Memory B cell (primary cell): Measurements from ENCODE around the gene RPL10.

Experiments used
- ATAC-seq: fragments of 150-1000 bp; cut with Tn5 transposase; 2 replicates; pipeline ENCODE4 v1.10.0; 2021; ENCODE audit warnings: low read depth, mild to moderate bottlenecking, moderate library complexity
- DNase-seq, 2 donors: peaks; one replicate each; pipeline ENCODE4 v3.0.0; 2022; ENCODE audit warnings: low spot score in 2 of 2
- H3K27ac Mint-ChIP-seq: one replicate; pipeline ENCODE4 v1.8.0; 2022; ENCODE audit warnings: mild to moderate bottlenecking, moderate library complexity, mixed read lengths
- H3K27me3 Mint-ChIP-seq: one replicate; pipeline ENCODE4 v1.8.0; 2022; ENCODE audit warnings: mixed read lengths
- H3K36me3 Mint-ChIP-seq: one replicate; pipeline ENCODE4 v1.8.0; 2022; ENCODE audit warnings: mild to moderate bottlenecking, mixed read lengths
- H3K4me1 Mint-ChIP-seq: one replicate; pipeline ENCODE4 v1.8.0; 2022; ENCODE audit warnings: mixed read lengths
- H3K4me3 Mint-ChIP-seq: one replicate; pipeline ENCODE4 v1.8.0; 2022; ENCODE audit warnings: mild to moderate bottlenecking, moderate library complexity, mixed read lengths
- H3K9me3 Mint-ChIP-seq: one replicate; pipeline ENCODE4 v1.8.0; 2022; ENCODE audit warnings: mixed read lengths

RPL10 gene

GRCh38 chrX:154431341-154431740 lies 33.2 kb downstream of the RPL10 start:
- H3K4me3 Mint-ChIP-seq, result no peak overlapping the region

GRCh38 chrX:154432210-154432609 lies 34.0 kb downstream of the RPL10 start:
- Mint-ChIP-seq H3K27ac (no peak overlapping the region), H3K4me1 (peaks cover 12% of the 10 kb centered on the region), H3K9me3 (no peaks in the 10 kb centered on the region), H3K27me3 (no peaks in the 10 kb centered on the region), H3K36me3 (no peaks in the 10 kb centered on the region), H3K4me3 (no peak overlapping the region)
- no peak for ATAC-seq
- DNase-seq, result no peak

More at GRCh38 chrX:154431341-154431740, 33.2 kb downstream of the RPL10 start:
- Mint-ChIP-seq H3K9me3 (no peaks in the 10 kb centered on the region), H3K36me3 (no peaks in the 10 kb centered on the region), H3K4me1 (peaks cover 12% of the 10 kb centered on the region), H3K27me3 (no peaks in the 10 kb centered on the region), H3K27ac (no peak overlapping the region)
- no peak for DNase-seq
- no peak for ATAC-seq

- H3K36me3 Mint-ChIP-seq, result no peaks in the 10 kb centered on the region
- H3K9me3 Mint-ChIP-seq, result no peaks in the 10 kb centered on the region
- no peak overlapping the region for H3K27ac Mint-ChIP-seq
- H3K27me3 Mint-ChIP-seq, result no peaks in the 10 kb centered on the region
- H3K4me3 Mint-ChIP-seq, result no peak overlapping the region
- DNase-seq (no peak), ATAC-seq (no peak)
- H3K4me1 Mint-ChIP-seq, result peaks cover 16% of the 10 kb centered on the region
Measured at GRCh38 chrX:154433605-154434004, 35.4 kb downstream of the RPL10 start.

- no peak overlapping the region for H3K27ac Mint-ChIP-seq
- H3K27me3 Mint-ChIP-seq, result no peaks in the 10 kb centered on the region
Measured at GRCh38 chrX:154434394-154435168, 36.4 kb downstream of the RPL10 start.

GRCh38 chrX:154435171-154435733 lies 37.1 kb downstream of the RPL10 start:
- H3K27me3 Mint-ChIP-seq, result no peaks in the 10 kb centered on the region
- no peak overlapping the region for H3K4me3 Mint-ChIP-seq
- peak overlapping the region; percentile 88 for H3K27ac Mint-ChIP-seq
- DNase-seq, result no peak
- no peak for ATAC-seq
- no peaks in the 10 kb centered on the region for H3K9me3 Mint-ChIP-seq
- H3K36me3 Mint-ChIP-seq, result no peaks in the 10 kb centered on the region
- H3K4me1 Mint-ChIP-seq, result peaks cover 12% of the 10 kb centered on the region

More at GRCh38 chrX:154434394-154435168, 36.4 kb downstream of the RPL10 start:
- H3K4me3 Mint-ChIP-seq, result no peak overlapping the region
- H3K4me1 Mint-ChIP-seq, result peaks cover 12% of the 10 kb centered on the region
- ATAC-seq, result no peak
- DNase-seq, result no peak
- H3K9me3 Mint-ChIP-seq, result no peaks in the 10 kb centered on the region
- no peaks in the 10 kb centered on the region for H3K36me3 Mint-ChIP-seq

GRCh38 chrX:154436374-154436982 lies 38.3 kb downstream of the RPL10 start:
- peak overlapping the region; percentile 88 for H3K27ac Mint-ChIP-seq
- H3K4me3 Mint-ChIP-seq, result peak overlapping the region; percentile 82
- peak; percentile 83 for ATAC-seq
- no peaks in the 10 kb centered on the region for H3K9me3 Mint-ChIP-seq
- no peaks in the 10 kb centered on the region for H3K27me3 Mint-ChIP-seq
- peaks cover 6% of the 10 kb centered on the region for H3K4me1 Mint-ChIP-seq
- peak; percentile 21 to 27 for DNase-seq
- H3K36me3 Mint-ChIP-seq, result no peaks in the 10 kb centered on the region

GRCh38 chrX:154436983-154437752 lies 39.0 kb downstream of the RPL10 start, which contains the start of gene GDI1:
TSS of gene GDI1 (plus strand) at chrX:154437154. CDS start at chrX:154437255, 101 bp downstream.
- Mint-ChIP-seq H3K36me3 (no peaks in the 10 kb centered on the region), H3K27ac (peak within 1 kb of the TSS; percentile 88), H3K4me3 (peak within 1 kb of the TSS; percentile 90), H3K27me3 (no peaks in the 10 kb centered on the region), H3K4me1 (peaks cover 6% of the 10 kb centered on the region), H3K9me3 (no peaks in the 10 kb centered on the region)
- DNase-seq (peak; percentile 51 to 64), ATAC-seq (peak; percentile 77)

- no peaks in the 10 kb centered on the region for H3K27me3 Mint-ChIP-seq
- no peaks in the 10 kb centered on the region for H3K9me3 Mint-ChIP-seq
- no peaks in the 10 kb centered on the region for H3K36me3 Mint-ChIP-seq
- peak overlapping the region; percentile 87 for H3K27ac Mint-ChIP-seq
- peaks cover 6% of the 10 kb centered on the region for H3K4me1 Mint-ChIP-seq
- H3K4me3 Mint-ChIP-seq, result peak overlapping the region; percentile 90
- ATAC-seq, result no peak
- no peak for DNase-seq
Measured at GRCh38 chrX:154437971-154438893, 40.1 kb downstream of the RPL10 start.

- no peaks in the 10 kb centered on the region for H3K9me3 Mint-ChIP-seq
- H3K27ac Mint-ChIP-seq, result no peak overlapping the region
- no peaks in the 10 kb centered on the region for H3K36me3 Mint-ChIP-seq
- H3K4me1 Mint-ChIP-seq, result peaks cover 9% of the 10 kb centered on the region
- no peak overlapping the region for H3K4me3 Mint-ChIP-seq
- ATAC-seq (no peak), DNase-seq (no peak)
- no peaks in the 10 kb centered on the region for H3K27me3 Mint-ChIP-seq
Measured at GRCh38 chrX:154439841-154440240, 41.7 kb downstream of the RPL10 start.

GRCh38 chrX:154440623-154441357 lies 42.6 kb downstream of the RPL10 start:
- Mint-ChIP-seq H3K36me3 (no peaks in the 10 kb centered on the region), H3K27me3 (no peaks in the 10 kb centered on the region), H3K4me1 (peaks cover 9% of the 10 kb centered on the region), H3K9me3 (no peaks in the 10 kb centered on the region), H3K27ac (no peak overlapping the region), H3K4me3 (no peak overlapping the region)
- ATAC-seq, result no peak
- DNase-seq, result no peak

GRCh38 chrX:154441564-154441963 lies 43.4 kb downstream of the RPL10 start:
- no peak overlapping the region for H3K27ac Mint-ChIP-seq
- no peaks in the 10 kb centered on the region for H3K27me3 Mint-ChIP-seq
- H3K4me3 Mint-ChIP-seq, result no peak overlapping the region
- H3K9me3 Mint-ChIP-seq, result no peaks in the 10 kb centered on the region
- H3K4me1 Mint-ChIP-seq, result peaks cover 14% of the 10 kb centered on the region
- no peak for ATAC-seq
- no peak for DNase-seq
- peaks cover 2% of the 10 kb centered on the region for H3K36me3 Mint-ChIP-seq

GRCh38 chrX:154441984-154442707 lies 44.0 kb downstream of the RPL10 start:
- no peak overlapping the region for H3K27ac Mint-ChIP-seq
- no peak for DNase-seq

More at GRCh38 chrX:154441984-154442707, 44.0 kb downstream of the RPL10 start:
- Mint-ChIP-seq H3K9me3 (no peaks in the 10 kb centered on the region), H3K36me3 (peaks cover 2% of the 10 kb centered on the region), H3K4me1 (peaks cover 14% of the 10 kb centered on the region), H3K4me3 (no peak overlapping the region), H3K27me3 (no peaks in the 10 kb centered on the region)
- ATAC-seq, result no peak
